Gastroesophageal sphincter (tissue), 3 donors: ENCODE results near the gene ADAM29.

Experiments
- CTCF ChIP-seq, 4 experiments: fragments of 200-600 bp in 2 of 4; fragments of 450-650 bp in 2 of 4; sonication (generic) in 1 of 4; IDR thresholded peaks; one replicate each; pipeline ENCODE4 v1.5.1; 2017 to 2019; ENCODE audit warnings: antibody characterized with exemption in 4 of 4, mild to moderate bottlenecking in 2 of 4, moderate library complexity in 2 of 4
- EP300 ChIP-seq: sonication (generic); formaldehyde crosslinking; IDR thresholded peaks from one replicate; pipeline ENCODE4 v1.6.1; 2017; ENCODE audit warnings: antibody characterized with exemption, mild to moderate bottlenecking
- POLR2A ChIP-seq, 2 donors: fragments of 450-650 bp; IDR thresholded peaks; one replicate each; pipeline ENCODE4 v1.6.1; 2017; ENCODE audit warnings: antibody characterized with exemption in 2 of 2, mild to moderate bottlenecking in 2 of 2, moderate library complexity in 1 of 2
- POLR2AphosphoS5 ChIP-seq: sonication (generic); formaldehyde crosslinking; IDR thresholded peaks from one replicate; pipeline ENCODE4 v1.6.1; 2017; ENCODE audit warnings: antibody characterized with exemption

GRCh38 chr4:174993916-174994315, 75.8 kb downstream of the ADAM29 start:
- TF ChIP-seq CTCF (IDR thresholded peaks at IDR 0.05), result no peak
- no peak for TF ChIP-seq POLR2AphosphoS5
- no peak for TF ChIP-seq EP300
- TF ChIP-seq POLR2A (IDR thresholded peaks at IDR 0.05), result no peak
